GM23248 (cell line): ENCODE data around the gene LRP5.

ENCODE experiments used
- EZH2 ChIP-seq: fragments of 200-600 bp; sonication (generic); IDR thresholded peaks from 2 replicates; pipeline ENCODE4 v1.6.1; 2018; ENCODE audit warnings: antibody characterized with exemption, mild to moderate bottlenecking; ENCODE audit not compliant: insufficient read depth, poor library complexity, severe bottlenecking
- EZH2phosphoT487 ChIP-seq: fragments of 200-600 bp; sonication (generic); IDR thresholded peaks from 2 replicates; pipeline ENCODE4 v1.6.1; 2018; ENCODE audit warnings: antibody characterized with exemption, moderate library complexity, mild to moderate bottlenecking, low read depth; ENCODE audit not compliant: insufficient read depth

DNA sequence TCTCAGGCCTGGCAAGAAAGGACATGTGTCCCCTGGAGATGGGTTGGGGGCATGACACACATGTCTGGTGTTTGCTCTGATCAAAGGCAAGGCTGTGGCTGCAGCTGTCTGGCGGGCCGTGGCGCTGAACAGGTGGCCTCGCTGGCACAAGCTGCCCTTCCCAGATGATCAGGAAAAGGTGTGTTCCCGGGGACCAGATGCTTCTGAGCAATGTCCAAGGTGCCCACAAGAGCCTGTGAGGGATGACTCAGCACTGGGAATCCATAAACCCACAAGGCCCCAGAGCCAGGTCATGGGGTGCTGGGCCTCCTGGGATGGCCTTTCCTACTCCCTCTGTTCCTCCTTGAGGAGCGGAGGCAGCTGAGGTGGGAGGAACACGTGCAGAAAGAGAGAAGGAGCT, 9.7 kb upstream of the LRP5 start:
- no peak for TF ChIP-seq EZH2
- TF ChIP-seq EZH2phosphoT487: no peak
